Ureter (tissue), 1 donor: ENCODE measurements around the gene UBXN4. TPM values are rescaled to one million over a fixed set of nuclear protein-coding genes. Genes with fewer than 3 reads are reported as not detected.
"Not testable (repeated sequence)": the region's sequence is repeated elsewhere in the genome, so short reads cannot be mapped to it uniquely, and the experiment has no call there.

Source experiments
- DNase-seq: peaks from one replicate; pipeline ENCODE4 v3.0.0-alpha.2; 2020; ENCODE audit warnings: low spot score
- total RNA-seq: library from RNA; stranded (reverse); gene quantifications from one replicate; pipeline ENCODE4 v1.2.4, GENCODE V29; 2023
- donor health status: DM: yes; HTN: yes; CAD: no.

Gene UBXN4, protein sequence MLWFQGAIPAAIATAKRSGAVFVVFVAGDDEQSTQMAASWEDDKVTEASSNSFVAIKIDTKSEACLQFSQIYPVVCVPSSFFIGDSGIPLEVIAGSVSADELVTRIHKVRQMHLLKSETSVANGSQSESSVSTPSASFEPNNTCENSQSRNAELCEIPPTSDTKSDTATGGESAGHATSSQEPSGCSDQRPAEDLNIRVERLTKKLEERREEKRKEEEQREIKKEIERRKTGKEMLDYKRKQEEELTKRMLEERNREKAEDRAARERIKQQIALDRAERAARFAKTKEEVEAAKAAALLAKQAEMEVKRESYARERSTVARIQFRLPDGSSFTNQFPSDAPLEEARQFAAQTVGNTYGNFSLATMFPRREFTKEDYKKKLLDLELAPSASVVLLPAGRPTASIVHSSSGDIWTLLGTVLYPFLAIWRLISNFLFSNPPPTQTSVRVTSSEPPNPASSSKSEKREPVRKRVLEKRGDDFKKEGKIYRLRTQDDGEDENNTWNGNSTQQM
- total RNA-seq: 117 TPM

GRCh38 chr2:135741395-135742324, at the start of gene UBXN4:
UBXN4 (plus strand) TSS chr2:135741855; CDS start chr2:135741930, 75 bp downstream.
- DNase-seq: peak; percentile 97

DNA sequence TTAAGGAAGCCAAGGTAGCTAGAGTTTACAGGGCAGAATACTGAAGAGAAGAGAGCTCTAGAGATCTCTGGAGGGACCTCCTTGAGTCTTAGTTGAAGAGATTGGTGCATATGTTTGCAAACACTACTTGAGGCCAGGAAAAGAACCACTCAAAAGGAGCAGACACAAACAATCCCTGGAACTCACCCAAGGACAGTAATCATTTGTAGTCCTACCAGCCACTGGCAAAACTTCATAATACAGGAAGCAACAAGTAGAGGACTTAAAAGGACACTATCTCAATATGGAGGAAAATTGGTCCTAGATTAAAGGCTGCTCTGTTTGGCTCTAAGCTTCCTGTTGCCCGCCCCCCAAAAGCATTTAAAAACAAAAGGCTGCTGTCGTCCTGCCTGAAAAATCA, 46.9 kb upstream of the UBXN4 start:
- no peak for DNase-seq

DNA sequence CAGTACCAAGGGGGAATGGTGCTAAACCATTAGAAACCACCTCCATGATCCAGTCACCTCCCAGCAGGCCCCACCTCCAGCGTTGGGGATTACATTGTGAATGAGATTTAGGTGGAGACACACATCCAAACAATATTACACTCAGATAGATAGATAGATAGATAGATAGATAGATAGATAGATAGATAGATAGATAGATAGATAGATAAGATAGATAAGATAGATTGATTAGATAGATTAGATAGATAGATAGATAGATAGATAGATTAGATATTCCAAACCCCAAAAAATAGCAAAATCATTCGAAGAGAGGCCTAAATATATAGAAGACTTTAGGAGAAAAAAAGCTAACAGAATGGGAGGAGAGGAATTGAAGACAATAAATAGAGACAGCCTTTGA, 42.8 kb upstream of the UBXN4 start:
- no peak for DNase-seq

DNA sequence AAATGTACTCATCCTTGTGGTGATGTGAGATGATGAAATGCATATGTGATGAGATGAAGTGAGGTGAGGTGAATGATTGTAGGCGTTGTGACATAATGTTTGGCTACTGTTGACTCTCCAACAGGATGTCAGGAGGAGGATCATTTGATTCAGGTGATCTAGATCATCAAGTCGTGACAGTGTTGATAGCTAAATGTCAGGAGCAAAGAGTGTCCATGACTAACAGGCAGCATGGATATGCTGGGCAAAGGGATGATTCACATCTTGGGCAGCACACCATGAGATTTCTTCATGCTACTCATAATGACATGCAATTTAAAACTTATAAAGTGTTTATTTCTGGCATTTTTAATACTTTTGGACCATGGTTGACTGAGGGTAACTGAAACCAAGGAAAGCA, 40.2 kb upstream of the UBXN4 start:
- DNase-seq: no peak

DNA sequence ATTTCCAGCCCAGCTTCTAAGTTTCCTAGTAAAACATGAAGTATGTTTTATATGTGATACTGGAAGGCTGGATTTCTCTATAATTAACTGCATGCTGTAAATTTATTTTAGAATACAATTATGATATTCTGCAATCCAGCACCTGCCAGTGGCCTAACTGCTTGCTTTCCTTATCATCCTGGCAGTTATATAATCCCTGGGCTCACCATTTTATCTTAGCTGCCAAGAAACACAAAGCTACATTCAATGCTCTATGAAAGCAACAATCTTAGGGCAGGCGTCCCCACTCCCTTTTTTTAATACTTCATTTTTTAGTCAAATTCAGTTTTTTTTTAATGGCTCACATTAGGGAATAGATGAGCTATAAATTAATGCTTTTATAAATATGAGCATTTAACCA, 38.4 kb upstream of the UBXN4 start:
- DNase-seq: no peak

DNA sequence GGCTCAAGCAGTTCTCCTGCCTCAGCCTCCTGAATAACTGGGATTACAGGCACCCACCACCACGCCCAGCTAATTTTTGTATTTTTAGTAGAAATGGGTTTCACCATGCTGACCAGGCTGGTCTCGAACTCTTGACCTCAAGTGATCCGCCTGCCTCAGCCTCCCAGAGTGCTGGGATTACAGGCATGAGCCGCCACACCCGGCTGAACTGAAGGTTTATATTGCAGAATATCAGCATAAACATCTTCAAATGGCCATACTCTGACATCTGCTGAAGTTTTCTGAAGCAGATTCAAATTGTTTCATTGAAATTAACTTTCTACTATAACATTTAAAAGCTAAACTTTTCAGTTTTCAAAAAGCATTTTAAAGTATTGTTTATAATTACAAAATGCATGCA, 37.6 kb upstream of the UBXN4 start:
- DNase-seq: not testable (repeated sequence)

DNA sequence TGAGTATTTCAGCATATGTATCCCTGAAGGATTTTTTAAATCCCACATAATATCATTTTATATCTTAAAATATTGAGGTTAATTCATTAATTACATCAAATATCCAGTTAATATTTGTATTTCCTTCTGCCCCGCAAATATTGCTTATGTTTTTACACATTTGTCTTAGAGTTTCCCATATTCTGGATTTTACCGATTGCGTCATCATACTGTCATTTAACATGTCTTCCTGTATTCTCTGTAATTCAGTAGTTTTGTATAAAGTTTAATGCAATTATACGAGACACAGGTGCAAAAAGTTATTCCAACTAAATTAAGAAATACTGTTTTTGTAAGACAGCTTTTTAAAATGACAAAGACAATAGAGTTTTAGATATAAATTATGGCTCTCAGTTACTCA, 33.5 kb upstream of the UBXN4 start:
- no peak for DNase-seq

- DNase-seq: peak; percentile 63
Observed at GRCh38 chr2:135709992-135710391, 31.7 kb upstream of the UBXN4 start.

- not testable (repeated sequence) for DNase-seq
Observed at GRCh38 chr2:135715086-135715485, 26.6 kb upstream of the UBXN4 start.

GRCh38 chr2:135728064-135728743, 13.5 kb upstream of the UBXN4 start:
- no peak for DNase-seq

- DNase-seq: no peak
Observed at GRCh38 chr2:135732561-135732960, 9.1 kb upstream of the UBXN4 start.

DNA sequence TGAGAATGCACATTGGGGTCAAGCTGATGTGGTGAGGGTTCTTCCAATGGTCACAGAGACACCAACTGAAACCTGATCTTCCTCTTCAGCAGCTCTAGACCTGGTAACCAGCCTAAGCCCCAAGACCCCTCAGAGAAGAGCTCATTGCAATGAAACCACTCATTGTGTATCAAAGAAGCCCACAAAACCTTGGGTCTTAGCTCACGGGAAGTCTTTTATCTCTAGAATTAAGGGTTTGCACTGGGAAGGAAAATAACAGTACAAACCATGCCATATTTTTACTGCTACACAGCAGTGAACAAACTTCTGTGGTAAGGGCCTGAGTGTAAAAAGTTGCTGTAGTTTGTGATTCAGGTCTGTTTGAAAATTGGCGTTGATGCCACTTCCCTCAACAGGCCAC, 8.6 kb upstream of the UBXN4 start:
- DNase-seq: no peak

DNA sequence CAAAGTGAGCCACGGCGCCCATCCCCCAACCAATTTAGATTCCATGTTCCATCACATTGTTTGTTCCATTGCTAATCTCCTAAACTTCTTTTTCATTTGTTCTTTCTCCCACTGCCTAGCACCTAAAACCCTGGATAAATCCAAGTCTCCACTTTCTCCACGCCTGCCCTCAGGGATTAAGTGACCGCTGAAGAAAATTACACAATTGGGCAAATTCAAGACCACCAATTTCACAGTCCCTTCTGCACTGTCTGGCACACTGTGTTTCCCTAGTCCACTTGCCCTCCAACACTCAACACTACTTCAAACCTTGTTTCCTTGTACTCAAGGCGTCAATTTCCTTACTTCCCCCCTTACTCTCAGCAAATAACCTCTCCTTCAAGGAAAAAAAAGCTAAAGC, 5.1 kb upstream of the UBXN4 start:
- no peak for DNase-seq

GRCh38 chr2:135740206-135740605, 1.4 kb upstream of the UBXN4 start:
- DNase-seq: no peak

DNA sequence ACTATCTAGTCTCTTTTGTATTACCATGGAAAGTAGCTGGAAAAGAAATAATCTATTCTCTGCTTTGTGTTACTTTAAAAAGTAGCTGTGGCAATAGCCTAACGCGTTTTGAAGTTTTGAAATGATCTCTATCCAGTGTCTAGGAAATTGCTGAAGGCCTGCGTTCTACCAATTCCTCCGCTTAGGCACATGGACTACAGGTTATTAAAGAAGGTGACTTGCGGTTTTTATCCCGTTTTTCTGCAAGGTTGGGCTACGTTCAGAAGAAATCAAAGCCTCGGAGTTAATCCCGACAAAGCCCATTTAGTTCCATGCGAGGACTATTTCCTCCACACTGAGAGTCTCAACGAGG, 636 bp upstream of the UBXN4 start:
- no peak for DNase-seq

GRCh38 chr2:135742325-135742757, 686 bp downstream of the UBXN4 start:
- DNase-seq: peak; percentile 46

DNA sequence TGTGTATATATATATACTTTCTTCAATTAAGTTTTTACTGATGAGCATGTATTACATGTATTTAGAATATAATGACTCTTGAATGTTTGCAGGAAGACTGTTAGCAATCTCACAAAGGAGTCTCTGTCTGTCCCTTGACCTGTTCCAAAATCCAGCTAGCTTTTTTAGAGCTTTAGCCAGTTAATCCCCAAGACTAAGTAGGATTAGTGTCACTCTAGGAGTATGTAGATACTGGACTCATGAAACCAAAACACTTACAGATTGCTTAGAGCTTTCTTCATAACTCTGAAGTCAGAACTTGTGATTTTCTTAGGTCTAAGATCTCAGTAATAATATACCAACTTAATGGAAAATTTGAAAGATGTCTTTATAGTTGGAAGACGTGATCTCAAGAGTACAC, 2.2 kb downstream of the UBXN4 start:
- DNase-seq: no peak

GRCh38 chr2:135744760-135745314, 3.2 kb downstream of the UBXN4 start:
- DNase-seq: no peak

DNA sequence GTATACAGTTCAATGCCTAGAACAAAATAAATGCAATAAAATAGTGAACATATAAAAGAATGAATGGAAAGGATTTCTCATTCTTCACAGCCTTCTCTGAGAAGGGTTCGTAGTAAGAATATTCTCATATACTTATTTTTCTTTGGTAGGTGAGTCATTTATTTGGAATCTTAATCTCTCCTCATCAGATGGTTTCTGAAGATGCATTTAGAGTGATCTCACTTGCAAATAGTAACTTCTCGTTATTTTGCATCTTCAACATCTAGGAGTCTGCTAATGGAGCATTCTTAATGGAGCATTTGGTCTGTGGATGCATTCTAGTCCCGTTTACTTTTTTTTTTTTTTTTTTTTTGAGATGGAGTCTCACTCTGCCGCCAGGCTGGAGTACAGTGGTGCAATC, 3.9 kb downstream of the UBXN4 start:
- no peak for DNase-seq

DNA sequence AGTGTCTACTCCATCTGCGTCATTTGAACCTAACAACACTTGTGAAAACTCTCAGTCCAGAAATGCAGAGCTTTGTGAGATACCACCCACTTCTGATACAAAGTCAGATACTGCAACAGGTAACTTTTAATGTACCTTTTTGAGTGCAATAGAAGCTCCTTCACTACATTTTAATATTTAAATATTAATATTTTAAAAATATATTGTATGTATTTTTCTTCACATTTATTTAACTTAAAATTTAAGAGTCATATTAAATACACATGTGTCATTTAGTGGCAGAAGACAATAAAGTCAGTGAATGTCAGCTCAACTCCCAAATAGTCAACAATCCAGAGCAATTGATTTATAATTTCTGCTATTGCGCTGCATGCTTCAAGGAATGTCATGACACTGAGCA, 13.9 kb downstream of the UBXN4 start:
- no peak for DNase-seq

DNA sequence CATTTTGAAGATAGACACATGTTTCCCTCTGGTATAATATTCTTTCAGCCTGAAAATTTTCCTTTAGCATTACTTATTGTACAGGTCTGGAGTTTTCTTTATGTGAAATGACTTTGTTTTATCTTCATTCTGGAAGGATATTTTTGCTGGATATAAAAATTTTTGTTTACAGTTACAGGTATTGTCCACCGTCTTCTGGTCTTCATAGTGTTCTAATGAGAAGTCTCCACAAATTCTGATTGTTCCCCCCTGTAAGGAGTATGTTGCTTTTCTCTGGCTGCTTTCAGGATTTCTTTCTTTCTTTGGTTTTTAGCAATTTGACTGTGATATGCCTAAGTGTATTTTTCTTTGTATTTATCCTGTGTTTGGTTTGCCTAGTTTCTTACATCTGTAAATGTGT, 15.0 kb downstream of the UBXN4 start:
- DNase-seq: no peak

- DNase-seq: no peak
Observed at GRCh38 chr2:135762022-135762421, 20.4 kb downstream of the UBXN4 start.
